Measurements from ENCODE around the gene ABCA6. TPM values are rescaled to one million over a fixed set of nuclear protein-coding genes. Genes with fewer than 3 reads are reported as not detected.

ABCA6 gene
- total RNA-seq, 1 experiment from 2014 or later, result 2.1 TPM

DNA sequence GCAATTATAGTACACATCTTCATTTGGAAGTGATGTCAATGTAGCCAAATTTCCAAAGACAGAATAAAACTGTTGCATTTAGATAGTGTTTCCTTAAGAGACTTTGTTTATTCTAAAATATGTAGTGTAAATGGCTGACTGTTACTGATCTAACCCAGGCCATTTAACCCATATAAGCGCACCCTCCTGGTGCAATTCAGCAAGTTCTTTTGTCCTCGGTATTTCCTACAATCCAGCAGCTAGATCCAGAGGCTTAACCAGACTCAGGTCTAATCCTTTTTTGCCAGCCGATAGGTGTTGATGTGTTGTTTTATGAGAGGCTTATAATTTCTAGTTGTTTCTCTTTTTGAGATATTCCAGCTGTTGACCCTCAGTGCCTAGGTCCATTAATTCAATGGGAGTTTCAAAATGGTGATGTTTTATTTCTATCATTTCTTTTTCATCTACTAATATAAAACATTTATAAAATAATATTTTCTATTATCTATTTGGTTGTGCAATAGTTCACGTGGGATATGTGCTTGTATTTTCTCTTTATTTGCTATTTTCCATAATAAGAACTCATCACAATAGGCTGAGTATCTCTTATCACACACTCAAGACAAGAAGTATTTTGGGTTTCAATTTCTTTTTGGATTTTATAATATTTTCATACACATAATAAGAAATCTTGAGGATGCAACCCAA is 95.4 kb downstream of the ABCA6 start:
- TF ChIP-seq EZH2 (IDR thresholded peaks at IDR 0.05; ENCODE audit: borderline replicate concordance, low read depth, low read length, poor library complexity, severe bottlenecking), result no peak
- TF ChIP-seq, protein P1, sequence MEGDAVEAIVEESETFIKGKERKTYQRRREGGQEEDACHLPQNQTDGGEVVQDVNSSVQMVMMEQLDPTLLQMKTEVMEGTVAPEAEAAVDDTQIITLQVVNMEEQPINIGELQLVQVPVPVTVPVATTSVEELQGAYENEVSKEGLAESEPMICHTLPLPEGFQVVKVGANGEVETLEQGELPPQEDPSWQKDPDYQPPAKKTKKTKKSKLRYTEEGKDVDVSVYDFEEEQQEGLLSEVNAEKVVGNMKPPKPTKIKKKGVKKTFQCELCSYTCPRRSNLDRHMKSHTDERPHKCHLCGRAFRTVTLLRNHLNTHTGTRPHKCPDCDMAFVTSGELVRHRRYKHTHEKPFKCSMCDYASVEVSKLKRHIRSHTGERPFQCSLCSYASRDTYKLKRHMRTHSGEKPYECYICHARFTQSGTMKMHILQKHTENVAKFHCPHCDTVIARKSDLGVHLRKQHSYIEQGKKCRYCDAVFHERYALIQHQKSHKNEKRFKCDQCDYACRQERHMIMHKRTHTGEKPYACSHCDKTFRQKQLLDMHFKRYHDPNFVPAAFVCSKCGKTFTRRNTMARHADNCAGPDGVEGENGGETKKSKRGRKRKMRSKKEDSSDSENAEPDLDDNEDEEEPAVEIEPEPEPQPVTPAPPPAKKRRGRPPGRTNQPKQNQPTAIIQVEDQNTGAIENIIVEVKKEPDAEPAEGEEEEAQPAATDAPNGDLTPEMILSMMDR (conservative IDR thresholded peaks at IDR 0.05; ENCODE audit: low read depth, low read length), result no peak
- intact Hi-C loops (cut with micrococcal nuclease; ENCODE audit: unreplicated experiment), result no loop called here
- ChIA-PET POLR2A (ENCODE audit: low non-redundant PET) (no interaction called here), CTCF (no interaction called here)
- Histone ChIP-seq H3K36me3 (ENCODE audit: insufficient read depth, low read length, poor library complexity, severe bottlenecking) (no peaks in the 10 kb centered on the region), H3K9me3 (ENCODE audit: low read depth, low read length, poor library complexity, severe bottlenecking) (no peaks in the 10 kb centered on the region), H3K4me3 (ENCODE audit: low read depth, low read length, poor library complexity, severe bottlenecking) (no peak overlapping the region), H3K27ac (ENCODE audit: low read depth, low read length, poor library complexity, severe bottlenecking) (no peak overlapping the region), H3K27me3 (replicated peaks; ENCODE audit: insufficient read depth, low read depth, low read length, poor library complexity) (no peaks in the 10 kb centered on the region), H3K4me1 (ENCODE audit: insufficient read depth, low read length, poor library complexity, severe bottlenecking) (no peaks in the 10 kb centered on the region)
- no peak for DNase-seq (ENCODE audit: low spot score)
- no TSS peak for BruUV-seq (replicated peaks)

DNA sequence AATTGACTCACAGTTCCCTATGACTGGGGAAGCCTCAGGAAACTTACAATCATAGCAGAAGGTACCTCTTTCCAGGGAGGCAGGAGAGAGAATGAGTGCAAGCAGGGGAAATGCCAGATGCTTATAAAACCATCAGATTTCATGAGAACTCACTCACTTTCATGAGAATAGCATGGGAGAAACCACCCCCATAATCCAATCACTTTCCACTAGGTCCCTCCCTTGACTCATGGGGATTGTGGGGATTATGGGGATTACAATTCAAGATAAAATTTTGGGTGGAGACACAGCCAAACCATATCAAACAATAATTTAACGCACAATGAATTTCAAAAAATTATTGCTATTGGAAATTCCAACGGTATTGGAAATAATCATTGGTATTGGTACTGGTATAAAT is 96.0 kb downstream of the ABCA6 start:
- Histone ChIP-seq H3K36me3 (ENCODE audit: insufficient read depth, low read length, poor library complexity, severe bottlenecking) (no peaks in the 10 kb centered on the region), H3K27me3 (replicated peaks; ENCODE audit: insufficient read depth, low read depth, low read length, poor library complexity) (no peaks in the 10 kb centered on the region), H3K9me3 (ENCODE audit: low read depth, low read length, poor library complexity, severe bottlenecking) (no peaks in the 10 kb centered on the region), H3K4me3 (ENCODE audit: low read depth, low read length, poor library complexity, severe bottlenecking) (no peak overlapping the region), H3K4me1 (ENCODE audit: insufficient read depth, low read length, poor library complexity, severe bottlenecking) (no peaks in the 10 kb centered on the region), H3K27ac (ENCODE audit: low read depth, low read length, poor library complexity, severe bottlenecking) (no peak overlapping the region)
- CTCF ChIA-PET, result no interaction called here
- BruUV-seq (replicated peaks), result no TSS peak
- no peak for TF ChIP-seq EZH2 (IDR thresholded peaks at IDR 0.05; ENCODE audit: borderline replicate concordance, low read depth, low read length, poor library complexity, severe bottlenecking)
- TF ChIP-seq, protein P1 (conservative IDR thresholded peaks at IDR 0.05; ENCODE audit: low read depth, low read length), result no peak
- no peak for DNase-seq (ENCODE audit: low spot score)
- POLR2A ChIA-PET (ENCODE audit: low non-redundant PET), result no interaction called here
- intact Hi-C loops (cut with micrococcal nuclease; ENCODE audit: unreplicated experiment), result no loop called here

DNA sequence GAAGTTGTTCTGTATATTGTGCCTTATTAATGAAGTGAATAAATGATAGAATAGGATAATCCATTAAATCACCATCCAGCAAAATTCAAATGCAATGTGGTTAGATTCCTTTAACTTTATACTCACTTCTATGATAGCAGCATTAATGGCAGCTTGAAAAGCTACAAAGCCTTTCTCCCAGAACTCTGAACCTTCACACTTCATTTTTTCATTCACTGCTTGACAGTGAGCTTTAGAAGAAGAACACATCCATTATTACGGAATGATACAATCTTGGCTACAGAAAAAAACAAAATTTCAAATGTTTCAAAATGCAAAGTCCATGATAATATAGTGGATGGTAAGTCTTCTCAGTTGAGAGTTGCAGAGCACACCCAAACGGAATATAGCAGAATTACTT is 97.3 kb downstream of the ABCA6 start:
- ChIA-PET CTCF (no interaction called here), POLR2A (ENCODE audit: low non-redundant PET) (no interaction called here)
- no peak overlapping the region for H3K27ac ChIP-seq (ENCODE audit: low read depth, low read length, poor library complexity, severe bottlenecking)
- H3K27me3 ChIP-seq (replicated peaks; ENCODE audit: insufficient read depth, low read depth, low read length, poor library complexity), result no peaks in the 10 kb centered on the region
- BruUV-seq (replicated peaks), result no TSS peak
- H3K4me3 ChIP-seq (ENCODE audit: low read depth, low read length, poor library complexity, severe bottlenecking), result no peak overlapping the region
- TF ChIP-seq, protein P1 (conservative IDR thresholded peaks at IDR 0.05; ENCODE audit: low read depth, low read length), result no peak
- TF ChIP-seq EZH2 (IDR thresholded peaks at IDR 0.05; ENCODE audit: borderline replicate concordance, low read depth, low read length, poor library complexity, severe bottlenecking), result no peak
- intact Hi-C loops (cut with micrococcal nuclease; ENCODE audit: unreplicated experiment), result no loop called here
- H3K9me3 ChIP-seq (ENCODE audit: low read depth, low read length, poor library complexity, severe bottlenecking), result no peaks in the 10 kb centered on the region
- no peak for DNase-seq (ENCODE audit: low spot score)
- H3K4me1 ChIP-seq (ENCODE audit: insufficient read depth, low read length, poor library complexity, severe bottlenecking), result no peaks in the 10 kb centered on the region
- H3K36me3 ChIP-seq (ENCODE audit: insufficient read depth, low read length, poor library complexity, severe bottlenecking), result no peaks in the 10 kb centered on the region
